Activated CD4-positive, alpha-beta T cell treated with anti-CD3 and anti-CD28 coated beads, Interleukin-2, amount 50 U/mL, for 16 hours (primary cell): Measurements from ENCODE around the gene SSBP3.
A peak's percentile ranks its signal among the peaks of the same experiment; 100 is the strongest.

Source experiments
- DNase-seq: peaks from one replicate; pipeline ENCODE4 v3.0.0-alpha.2; 2020

Gene SSBP3

DNA sequence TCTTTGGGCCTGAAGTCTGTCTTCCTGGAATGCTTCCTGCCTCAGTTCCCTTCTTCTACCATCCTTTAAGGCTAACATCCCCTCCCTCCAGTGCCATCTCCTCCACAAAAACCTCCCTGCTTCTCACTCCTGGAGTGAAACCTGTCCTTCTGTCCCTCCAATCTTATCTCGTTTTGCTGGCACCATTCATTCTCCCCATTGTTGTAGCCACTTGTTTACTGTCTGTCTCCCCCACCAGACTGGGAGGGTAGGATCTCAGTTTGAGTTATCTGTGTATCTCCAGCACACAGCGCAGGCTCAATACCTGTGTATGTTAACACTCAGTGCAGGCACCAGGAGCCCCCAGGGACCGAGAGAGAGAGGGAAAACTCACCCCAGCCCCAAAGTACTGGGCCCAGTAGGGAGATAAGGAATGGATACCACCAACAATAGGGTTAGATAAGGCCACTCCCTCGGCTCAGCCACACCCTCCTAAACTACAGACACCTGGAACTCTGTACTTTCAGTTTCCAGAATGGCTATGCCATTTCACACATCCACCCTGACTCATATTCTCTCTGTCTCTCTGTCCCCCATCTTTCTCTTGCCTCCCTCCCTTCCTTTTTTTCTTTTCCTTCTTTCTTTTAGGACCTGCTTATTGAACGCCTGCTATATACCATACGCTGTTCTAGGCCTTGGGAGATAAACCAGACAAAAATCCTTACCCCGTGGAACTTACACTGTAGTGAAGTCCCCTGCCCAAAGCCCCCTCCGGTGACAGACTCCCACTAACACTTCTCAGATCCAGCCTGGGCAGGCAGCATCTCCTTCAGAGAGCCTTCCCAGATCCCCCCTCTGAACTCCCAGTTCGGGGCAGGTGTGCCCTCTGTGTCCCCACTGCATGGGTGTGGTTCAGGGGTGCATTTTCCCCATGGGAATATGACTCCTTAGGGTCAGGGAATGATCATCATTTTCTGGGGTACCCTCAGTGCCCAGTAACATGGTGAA, 3.3 kb upstream of the SSBP3 start:
- DNase-seq, result peak; percentile 64

DNA sequence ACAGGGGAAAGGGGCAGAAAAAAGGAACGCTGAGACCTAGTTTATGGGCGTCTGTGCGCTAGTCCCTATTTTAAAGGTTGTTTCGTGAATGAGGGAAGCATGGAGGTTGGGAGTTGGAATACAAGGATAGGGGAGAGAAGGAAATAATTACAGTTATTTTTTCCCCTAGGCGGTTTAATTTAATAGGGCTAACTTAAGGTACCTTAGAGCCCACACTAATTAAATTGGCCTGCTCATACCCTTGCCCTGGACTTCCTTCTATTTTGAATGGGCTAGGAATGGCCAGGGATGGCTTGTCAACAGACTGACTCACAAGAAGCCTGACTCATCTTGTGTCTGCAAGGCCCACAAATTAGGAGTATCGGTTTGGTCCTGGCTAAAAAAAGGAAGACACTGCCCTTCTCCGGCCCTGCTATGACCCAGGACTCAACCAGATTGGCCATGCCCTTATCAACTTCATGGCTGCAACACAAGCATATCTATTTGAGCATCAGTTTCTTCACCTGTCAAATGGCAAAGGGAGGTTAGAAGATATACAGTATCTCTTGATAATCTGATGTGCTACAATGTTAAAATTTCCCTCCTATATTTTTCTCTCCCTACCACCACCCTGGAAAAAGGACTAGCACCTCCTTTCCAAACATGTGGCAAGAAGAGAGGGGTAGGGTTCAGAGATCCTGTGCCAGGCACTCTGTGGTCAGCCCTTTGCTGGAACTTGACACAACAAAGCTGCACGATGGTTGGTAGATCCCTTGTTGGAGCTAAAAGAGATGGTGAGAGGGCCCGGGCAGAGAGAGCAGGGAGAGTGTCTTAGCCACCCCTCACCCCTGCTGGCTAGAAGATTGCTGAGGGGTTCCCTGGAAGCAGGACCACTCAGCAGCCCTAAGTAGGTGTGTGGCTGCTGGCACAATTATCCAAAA, 2.2 kb upstream of the SSBP3 start:
- DNase-seq, result no peak

DNA sequence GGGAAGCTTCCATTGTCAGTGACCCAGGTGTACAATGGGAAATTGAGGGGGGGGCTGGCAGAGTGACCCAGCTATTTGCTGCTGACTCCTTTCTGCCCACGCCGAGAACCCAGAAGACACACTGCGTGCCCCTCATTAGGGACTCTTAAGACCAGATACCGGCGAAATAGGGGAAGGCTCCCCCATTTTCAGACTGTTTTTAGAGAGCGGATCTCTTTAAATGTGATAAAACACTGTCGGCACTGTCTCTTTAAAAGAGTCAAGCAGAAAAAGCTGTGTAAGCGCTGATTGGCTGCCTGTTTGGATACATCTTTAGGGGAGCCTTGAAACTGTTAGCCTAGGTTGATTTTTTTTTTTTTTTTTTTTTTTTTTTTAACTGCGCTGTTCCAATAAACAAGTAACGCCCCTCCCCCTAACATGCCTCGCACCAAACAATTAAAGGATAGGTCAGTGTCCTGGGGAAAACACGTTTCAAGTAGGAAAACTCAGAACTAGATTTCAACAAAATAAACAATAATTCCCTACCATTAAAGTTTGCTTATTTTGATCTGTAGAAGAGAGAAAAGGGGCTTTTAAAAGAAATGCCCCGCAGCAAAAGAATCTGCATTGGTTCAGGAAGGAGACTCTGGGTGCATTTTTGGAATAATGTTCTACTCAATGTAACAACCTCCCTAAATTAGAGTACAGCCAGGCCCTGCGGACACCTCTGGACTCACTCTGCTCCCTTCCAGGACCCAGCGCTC, 1.4 kb upstream of the SSBP3 start:
- DNase-seq, result peak; percentile 84

DNA sequence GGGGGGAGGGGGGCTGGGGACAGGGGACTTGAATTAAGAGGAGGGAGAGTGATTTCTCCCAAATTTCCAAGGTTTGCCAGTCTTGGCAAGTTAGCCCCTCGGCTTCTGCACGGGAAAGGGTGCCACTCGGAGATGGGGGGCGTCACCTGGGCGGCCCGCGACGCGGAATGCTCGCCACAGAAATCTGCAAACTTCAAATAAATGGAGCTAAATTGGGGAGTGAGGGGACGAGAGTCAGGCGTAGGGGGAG, 885 bp upstream of the SSBP3 start:
- no peak for DNase-seq

DNA sequence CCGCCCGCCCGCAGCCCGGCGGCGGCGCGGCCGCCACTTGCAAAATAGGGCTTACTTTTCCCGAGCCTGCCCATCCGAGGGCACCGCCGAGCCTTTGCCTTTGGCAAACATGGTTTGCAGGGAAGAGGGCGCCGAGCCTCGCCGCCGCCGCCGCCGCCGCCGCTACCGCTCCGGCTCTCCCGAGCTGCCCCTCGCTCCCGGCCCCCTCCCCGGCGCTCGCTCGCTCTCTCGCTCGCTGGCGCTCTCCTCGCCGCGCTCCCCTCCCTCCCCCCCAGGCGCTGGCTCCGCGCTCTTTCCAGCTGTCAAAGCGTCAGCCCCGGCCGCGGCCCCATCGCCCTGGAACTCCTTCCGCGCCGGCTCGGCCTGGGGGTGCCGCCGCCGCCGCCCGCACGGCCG, 298 bp downstream of the SSBP3 start:
- no peak for DNase-seq

DNA sequence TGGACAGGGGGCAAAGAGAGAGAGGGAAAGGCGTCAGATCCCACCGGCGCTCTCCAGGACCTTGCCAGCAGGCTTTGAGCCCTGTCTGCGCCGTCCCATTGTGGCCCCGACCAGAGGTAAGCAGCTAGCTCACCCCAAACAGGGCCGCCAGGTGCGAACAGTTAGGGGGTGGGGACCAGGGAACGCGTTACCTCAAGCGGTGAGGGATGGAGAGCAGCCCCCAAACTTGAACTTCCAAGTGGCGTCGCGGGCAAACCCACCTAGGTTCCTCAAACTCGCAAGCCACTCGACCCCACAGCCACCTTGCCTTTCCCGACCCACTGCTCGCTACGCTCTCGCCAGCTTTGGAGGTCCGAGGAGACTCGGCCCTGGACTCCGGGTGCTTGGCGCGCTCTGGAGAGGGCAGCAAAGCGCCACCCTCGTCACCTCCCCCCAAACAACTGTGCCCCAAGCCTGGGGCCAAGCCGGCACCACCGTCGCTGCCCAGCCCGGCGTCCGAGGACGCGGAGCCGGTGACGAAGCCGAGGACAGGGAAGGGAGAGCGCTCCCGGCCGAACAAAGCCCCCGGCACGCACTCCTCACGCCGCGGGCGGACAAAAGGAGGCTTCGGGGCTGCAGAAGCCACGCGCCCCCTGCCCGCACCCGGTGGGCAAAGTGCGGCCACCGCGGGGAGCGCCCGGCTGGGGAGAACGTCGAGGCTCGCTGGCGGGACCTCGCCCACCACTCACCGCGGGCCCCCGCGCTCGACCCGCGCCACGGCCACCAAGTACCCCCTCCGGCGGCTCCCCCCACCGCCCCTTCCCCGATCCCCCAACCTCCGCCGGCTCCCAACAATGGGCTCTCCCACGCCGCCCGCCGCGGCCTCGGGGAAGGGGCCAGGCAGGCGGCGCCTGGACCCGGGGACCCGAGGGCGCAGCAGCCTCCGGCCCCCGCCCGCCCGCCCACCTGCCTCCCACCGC, 976 bp downstream of the SSBP3 start:
- no peak for DNase-seq

DNA sequence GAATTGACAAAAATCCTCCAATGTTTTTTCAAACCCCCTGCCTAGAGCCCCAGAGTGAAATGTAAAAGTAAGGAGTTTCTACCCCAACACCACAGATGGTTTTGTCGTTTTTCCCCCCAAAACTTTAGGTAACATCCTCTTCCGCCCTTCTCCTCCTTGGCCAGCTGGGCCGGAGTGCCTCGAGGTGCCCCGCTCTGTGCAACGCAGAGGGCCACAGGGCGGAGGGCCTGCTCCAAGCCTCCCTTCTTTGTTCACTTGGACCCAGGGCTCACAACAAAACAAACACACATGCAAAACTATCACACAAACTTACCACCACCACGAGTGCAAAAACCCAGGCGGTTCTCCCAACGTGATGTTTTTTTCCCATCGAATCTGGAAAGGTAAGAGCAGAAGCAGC, 1.9 kb downstream of the SSBP3 start:
- DNase-seq, result no peak

DNA sequence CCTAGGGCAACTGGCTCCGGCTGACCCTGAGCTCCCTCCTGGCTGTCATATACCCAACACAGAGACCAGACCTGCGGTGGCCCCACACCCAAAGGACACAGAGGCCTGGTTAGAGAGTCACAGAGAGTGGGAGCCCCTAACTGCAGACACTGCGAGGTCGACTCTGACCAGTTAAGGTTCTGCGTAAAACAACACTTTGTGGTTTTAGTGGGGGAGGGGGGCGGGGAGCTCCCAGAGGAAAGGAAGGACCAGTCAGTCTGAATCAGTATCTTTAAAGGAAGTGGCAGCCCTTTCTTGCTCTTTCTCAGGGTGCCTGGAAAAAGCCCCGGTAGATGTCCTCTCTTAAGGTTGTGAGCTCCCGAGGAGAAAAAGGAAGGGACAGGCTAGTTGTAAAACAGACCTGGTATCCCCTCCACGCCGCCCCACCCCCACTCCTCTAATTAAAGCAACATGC, 2.4 kb downstream of the SSBP3 start:
- peak; percentile 30 for DNase-seq

DNA sequence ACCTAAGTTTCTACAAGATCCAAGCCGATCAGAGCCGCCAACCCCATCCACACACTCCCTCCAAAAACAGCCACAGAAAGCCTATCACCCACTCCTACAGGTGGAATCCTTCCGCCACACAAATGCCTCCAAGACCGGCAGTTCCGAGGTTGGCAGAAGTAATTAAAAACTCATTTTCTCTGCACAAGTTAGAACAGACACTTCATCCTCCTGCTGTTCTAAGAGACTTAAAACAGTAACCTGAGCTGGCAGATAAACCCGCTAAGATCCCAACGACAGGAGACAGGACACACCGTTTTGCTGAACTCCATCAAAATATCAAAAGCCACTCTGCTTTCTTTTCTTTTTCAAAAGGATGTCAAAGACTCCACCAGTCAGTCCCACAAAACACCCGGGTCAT, 2.8 kb downstream of the SSBP3 start:
- no peak for DNase-seq

DNA sequence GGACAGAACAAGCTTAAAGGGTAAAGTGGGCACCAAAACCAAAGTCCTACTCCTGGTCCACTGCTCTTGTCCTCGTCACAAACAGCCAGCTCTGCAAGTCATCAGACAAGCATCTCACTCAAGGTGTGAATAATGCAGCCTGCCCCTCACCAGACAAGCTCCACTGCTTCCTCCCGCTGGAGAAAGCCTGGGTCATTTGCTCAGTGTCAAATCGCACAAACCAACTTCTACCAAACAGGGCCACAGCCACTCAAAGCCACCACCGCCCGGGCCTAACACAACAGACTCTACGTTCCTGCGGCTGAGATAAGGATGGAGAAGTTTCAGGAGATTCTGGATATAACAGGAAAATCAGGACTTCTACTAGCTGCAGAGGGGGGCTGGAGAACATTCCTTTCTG, 3.3 kb downstream of the SSBP3 start:
- DNase-seq, result no peak

DNA sequence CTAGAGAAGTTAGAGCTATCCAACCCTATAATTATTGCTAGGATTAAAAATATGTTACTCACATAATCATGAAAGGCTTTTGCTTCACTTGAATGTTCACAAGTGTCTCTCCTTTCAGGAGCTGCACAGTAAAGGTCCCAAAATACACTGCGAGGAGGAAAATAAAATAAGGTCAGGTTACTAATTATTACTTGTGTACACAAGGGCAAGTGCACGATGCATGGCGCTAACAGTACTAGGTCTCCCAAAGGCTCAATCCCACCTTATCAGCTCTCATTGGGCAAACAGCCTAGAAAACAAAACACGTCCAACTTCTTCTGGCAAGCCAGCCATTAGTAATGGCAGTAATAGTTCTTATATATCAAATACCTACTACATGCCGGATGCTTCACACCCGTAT, 4.4 kb downstream of the SSBP3 start:
- no peak for DNase-seq

DNA sequence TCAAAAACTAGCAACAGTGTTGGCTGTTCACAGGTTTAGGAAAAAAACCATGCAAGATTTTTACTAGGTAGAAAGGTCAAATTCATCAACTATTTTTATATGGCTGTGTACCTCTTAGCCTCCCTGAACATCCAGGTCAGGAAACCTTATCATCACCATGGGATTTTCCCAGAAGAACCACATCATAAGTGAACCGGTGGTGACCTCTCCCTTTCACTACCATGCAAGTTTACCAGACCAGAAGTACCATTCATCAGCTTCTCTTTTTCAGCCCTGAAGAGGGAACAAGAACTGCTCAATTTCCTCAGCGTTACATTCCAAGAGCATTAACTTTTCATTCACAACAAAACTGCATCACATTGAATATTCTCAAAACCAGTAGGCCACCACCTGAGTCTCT, 5.9 kb downstream of the SSBP3 start:
- peak; percentile 25 for DNase-seq

DNA sequence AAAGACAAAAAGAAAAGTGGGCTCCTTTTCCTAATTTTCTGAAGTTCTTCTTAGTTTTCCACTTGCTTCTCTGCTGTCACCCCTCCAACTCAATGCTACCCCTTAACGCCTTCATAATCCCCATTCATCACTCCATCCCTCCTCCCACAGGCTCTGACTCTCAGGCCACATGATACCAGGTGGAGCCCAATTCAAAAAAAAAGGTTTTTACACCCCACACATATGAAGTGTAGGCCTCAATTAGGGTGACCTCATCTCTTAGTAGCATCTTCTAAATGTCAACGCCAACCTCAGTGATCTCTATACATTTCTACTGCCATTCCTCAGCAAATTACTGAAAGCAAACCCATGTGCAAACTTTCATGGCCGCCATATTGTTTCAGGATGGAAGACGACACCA, 6.4 kb downstream of the SSBP3 start:
- no peak for DNase-seq

DNA sequence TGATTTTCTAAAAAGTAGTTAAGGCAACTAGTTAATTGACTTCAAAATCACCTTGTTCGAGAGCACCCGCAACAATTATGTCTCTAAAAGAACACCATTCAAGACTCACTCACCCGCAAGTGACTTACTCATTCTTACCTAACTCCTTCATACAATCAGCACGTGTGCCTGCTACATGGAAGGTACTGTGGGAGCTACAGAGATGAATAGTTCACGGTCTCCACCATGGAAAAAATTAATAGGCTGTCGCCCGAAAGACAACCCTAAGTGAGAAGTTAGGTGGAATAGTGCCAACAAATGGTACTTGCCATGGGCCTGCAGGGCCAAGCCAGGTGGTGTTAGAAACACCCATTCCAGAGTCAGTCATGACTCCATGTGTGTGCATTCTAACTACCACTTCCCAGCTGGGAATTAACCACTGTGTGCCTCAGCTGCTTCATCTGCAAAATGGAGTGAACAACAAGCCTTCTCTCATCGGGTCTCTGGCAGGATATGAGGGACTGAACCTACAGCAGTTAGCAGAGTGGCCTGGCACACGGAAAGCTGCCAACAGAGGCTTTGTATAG, 7.1 kb downstream of the SSBP3 start:
- peak; percentile 20 for DNase-seq

DNA sequence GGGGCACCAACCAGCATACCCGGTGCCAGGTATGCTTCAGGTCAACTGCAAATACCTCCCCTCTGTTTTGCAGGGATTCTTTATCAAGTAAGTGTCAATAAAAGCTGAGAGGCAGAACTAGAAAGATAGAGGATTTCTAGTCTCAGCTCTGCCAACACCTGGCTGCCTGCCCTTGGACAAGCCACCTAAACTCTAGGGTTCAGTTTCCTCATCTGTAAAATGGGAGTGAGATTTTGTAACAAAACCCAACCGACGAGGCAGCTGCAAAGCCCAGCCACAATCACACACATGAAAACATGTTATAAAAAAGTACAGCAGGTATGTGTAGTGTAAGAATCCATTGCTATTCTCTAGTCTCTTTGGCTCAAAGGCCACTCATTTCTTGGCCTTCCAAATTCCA, 8.2 kb downstream of the SSBP3 start:
- DNase-seq, result no peak

DNA sequence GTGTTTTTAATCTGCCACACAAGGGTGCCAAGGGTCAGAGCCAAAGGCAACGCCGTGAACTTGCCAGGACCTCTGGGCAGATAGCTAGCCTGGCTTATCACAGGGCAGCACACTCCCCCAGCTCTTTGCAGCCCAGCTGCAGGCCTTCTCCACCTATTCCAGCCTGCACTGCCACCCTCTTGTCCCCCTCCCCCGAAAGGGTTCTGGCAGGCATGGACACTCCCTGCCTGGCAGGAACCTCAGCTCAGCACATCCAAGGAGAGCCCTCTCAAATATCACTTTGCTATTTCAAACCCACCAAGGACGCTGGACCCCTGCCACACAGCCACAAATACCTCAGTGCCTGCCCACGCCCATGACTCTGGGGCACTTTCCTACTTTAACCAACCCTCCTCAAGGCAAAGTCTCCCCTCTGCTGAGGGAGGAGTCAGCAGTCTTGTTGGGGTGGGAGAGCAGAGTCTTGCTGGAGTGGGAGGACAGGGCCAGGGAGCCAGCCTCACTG, 9.1 kb downstream of the SSBP3 start:
- no peak for DNase-seq

DNA sequence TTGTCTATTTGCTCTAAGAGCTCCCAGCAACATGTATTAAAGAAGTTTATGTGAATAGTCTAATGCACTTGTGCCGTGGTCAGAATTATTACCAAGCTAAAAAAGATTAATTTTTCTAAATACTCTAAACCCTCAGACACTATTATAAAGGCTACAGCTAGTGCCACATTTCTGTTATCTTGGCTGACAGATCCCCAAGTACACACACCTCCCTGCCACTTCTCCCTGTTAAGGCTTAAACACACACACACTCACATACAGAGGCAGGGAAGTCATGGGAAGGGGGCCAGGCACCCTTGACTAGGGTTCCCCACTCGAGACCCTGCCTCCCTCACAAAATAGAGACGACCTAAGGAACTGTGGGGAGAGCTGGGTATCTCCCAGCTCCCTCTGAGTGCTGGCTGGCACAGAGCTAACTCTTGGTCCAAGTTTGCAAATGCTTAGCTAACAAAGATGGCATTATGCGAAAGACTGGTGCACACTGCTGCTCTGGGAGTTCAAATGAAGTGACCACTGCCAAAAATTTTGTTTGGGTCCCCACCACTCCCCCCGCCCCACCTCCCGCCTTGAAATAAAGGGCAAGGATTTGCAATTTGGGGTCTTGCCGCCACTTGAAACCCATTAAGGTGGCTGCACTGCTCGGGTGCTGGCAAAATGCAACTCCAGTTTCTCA, 9.8 kb downstream of the SSBP3 start:
- no peak for DNase-seq

DNA sequence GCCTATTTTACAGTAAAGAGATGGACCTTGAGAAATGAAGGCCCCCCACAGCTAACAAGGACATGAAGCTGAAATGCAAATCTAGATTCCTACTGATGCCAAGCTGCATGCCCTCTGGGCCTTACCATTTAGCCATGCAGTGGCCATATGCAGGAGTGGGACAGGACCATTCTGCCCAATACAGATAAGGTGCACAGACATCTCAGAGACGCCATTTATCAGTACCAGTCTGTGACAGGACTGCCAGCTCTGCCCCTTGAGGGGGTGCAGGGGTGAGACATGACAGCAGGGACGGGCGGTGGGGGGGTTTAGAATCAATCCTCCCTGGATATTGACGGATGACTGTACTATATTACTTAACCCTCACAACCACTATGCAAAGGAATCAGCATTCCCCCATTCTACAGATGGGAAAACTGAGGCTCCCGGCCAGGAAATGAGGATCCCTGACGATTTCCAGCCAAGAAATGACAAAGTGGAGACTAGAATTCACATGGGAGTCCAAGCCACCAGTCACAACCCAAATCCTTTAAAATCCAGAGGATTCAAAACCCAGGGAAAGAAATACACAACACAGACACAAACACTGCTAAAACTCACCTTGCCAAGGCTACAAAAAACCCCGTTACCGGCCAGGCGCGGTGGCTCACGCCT, 10.8 kb downstream of the SSBP3 start:
- no peak for DNase-seq

DNA sequence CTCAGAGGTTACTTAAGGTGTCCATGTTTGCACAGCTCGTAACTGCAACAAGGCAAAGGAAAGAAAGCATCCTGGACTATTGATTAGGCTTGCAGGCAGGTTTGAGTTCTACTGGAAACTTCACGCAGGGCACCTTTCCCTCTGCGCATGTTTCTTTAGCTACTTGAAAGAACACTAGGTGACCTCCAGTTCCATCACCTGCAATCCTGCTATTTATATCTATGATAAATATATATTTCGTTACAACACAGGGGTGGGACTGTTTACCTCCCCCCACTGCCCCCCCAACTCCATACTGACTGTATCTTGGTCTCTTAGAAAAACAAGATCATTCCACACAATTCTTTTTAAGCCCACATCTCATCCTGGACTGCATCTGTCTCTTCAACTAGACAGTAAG, 12.1 kb downstream of the SSBP3 start:
- no peak for DNase-seq

DNA sequence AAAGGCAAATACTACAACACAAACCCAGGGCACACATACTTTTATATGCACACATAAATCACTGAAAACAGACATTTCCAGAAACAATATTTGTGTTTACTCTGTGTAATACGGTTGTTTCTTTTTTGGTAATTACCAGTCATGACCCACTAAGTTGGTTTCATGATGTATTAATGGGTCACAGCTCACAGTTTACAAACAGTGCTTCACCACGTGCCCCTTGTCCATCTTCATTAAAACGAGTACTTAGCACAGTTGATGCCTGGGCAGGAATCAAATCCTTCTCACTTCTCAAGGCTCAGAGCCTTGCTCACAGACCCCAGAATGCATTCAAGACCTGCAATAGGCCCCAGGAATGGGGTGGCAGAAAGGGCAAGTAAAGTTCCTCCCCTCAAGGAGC, 13.8 kb downstream of the SSBP3 start:
- DNase-seq, result no peak
